Breast epithelium (tissue), 3 donors: ENCODE measurements around the gene DGKB.

Experiments
- POLR2AphosphoS5 ChIP-seq, 3 donors: sonication (generic); formaldehyde crosslinking; IDR thresholded peaks; one replicate each; pipeline ENCODE4 v1.6.1; 2017; ENCODE audit warnings: antibody characterized with exemption in 3 of 3
- TF ChIP-seq, protein P1 (sequence below), 3 donors: fragments of 450-650 bp; IDR thresholded peaks; one replicate each; pipeline ENCODE4 v1.5.1; 2016 to 2017; ENCODE audit warnings: antibody characterized with exemption in 3 of 3, mild to moderate bottlenecking in 3 of 3, moderate library complexity in 3 of 3

DNA sequence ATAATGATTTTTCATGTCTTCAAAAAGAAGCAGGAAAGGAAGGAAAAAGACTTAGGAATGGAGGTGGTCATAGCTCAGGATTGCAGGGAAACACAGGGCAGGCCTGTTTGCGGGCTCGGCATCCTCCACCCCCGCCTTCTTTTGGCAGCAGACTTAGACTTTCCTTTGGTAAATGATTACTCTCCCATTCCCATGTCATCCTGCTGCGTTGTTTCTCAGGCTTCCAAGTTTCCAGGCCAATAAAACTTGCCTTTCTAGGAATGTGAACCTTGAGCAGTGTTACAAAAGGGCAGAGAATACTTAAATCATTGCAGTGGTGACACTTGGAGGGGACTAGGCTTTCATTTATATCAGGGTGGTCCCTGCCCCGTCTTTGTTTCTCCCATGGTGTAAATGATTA is 34.0 kb upstream of the DGKB start:
- TF ChIP-seq, protein P1, sequence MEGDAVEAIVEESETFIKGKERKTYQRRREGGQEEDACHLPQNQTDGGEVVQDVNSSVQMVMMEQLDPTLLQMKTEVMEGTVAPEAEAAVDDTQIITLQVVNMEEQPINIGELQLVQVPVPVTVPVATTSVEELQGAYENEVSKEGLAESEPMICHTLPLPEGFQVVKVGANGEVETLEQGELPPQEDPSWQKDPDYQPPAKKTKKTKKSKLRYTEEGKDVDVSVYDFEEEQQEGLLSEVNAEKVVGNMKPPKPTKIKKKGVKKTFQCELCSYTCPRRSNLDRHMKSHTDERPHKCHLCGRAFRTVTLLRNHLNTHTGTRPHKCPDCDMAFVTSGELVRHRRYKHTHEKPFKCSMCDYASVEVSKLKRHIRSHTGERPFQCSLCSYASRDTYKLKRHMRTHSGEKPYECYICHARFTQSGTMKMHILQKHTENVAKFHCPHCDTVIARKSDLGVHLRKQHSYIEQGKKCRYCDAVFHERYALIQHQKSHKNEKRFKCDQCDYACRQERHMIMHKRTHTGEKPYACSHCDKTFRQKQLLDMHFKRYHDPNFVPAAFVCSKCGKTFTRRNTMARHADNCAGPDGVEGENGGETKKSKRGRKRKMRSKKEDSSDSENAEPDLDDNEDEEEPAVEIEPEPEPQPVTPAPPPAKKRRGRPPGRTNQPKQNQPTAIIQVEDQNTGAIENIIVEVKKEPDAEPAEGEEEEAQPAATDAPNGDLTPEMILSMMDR (IDR thresholded peaks at IDR 0.05): no peak
- TF ChIP-seq POLR2AphosphoS5 (IDR thresholded peaks at IDR 0.05): no peak
